IPS-11a (cell line): ENCODE data around the gene UQCC2.

ENCODE experiments used
- H3K4me3 ChIP-seq: one replicate; pipeline ENCODE4 v1.5.1; 2013; ENCODE audit warnings: low read depth, low read length, control low read depth

UQCC2 gene

DNA sequence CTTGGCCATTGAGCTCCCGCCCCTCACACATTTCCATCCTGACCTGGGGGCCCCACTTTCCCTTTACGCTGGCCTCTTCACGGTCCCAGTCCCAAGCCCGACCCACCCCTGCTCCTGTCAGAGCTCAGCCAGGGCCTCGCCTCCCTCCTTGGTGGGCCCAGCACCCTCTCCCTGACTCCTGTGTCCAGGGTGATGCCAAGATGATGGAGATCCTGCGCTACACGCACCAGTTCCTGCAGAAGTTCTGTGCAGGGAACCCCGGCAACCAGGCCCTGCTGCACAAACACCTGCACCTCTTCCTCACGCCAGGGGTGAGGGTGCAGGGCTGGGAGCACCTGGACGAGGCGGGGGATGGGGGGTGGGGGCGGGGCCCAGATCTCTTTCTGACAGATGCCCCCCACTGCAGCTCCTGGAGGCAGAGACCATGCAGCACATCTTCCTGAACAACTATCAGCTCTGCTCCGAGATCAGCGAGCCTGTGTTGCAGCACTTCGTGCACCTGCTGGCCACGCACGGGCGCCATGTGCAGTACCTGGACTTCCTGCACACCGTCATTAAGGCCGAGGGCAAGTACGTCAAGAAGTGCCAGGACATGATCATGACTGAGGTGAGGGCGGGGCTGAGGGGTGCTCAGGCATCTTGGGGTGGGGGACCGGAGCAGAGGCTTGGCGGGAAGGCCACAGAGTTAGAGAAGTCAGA, 33.1 kb downstream of the UQCC2 start:
- no peak overlapping the region for H3K4me3 ChIP-seq

DNA sequence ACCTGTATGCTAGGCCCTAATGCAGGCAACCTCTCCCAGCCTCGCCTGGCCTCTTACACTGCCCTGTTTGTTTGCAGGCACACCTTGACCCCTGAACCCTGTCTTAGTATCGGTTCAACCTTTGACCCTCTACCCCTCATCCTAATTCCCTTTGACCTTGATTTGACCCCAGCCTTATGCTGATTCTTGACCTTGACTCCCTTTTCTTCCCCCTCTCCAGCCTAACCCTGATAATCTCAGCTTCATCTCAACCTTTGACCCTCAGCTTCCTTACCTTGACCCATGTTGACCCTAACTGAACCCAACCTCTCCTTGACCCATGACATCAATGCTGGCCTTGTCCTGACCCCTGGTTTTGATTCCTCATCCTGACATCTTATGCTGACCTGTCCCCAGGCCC, 33.8 kb downstream of the UQCC2 start:
- H3K4me3 ChIP-seq: no peak overlapping the region

DNA sequence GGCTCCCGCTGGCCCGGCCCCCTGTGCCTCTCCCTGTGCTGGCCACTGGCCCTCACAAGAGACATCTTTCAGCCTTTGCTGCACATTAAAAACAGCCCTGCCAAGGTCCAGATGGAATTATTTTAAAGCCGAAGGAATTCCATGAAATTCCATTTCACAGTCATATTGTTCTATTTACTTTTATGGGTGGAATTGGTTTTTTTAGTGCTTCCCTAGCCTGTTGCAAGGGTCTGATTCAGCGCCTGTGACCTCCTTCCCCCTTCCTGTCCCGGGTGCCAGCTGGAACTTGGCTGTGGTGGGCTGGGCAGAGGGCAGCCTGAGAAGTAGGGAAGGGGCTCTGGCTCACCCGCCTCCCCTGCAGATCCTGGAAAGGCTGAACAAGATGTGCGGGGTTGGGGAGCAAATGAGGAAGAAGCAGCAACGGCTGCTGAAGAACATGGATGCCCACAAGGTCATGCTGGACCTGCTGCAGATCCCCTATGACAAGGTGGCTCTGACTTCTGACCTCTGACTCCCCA, 34.3 kb downstream of the UQCC2 start:
- no peak overlapping the region for H3K4me3 ChIP-seq

DNA sequence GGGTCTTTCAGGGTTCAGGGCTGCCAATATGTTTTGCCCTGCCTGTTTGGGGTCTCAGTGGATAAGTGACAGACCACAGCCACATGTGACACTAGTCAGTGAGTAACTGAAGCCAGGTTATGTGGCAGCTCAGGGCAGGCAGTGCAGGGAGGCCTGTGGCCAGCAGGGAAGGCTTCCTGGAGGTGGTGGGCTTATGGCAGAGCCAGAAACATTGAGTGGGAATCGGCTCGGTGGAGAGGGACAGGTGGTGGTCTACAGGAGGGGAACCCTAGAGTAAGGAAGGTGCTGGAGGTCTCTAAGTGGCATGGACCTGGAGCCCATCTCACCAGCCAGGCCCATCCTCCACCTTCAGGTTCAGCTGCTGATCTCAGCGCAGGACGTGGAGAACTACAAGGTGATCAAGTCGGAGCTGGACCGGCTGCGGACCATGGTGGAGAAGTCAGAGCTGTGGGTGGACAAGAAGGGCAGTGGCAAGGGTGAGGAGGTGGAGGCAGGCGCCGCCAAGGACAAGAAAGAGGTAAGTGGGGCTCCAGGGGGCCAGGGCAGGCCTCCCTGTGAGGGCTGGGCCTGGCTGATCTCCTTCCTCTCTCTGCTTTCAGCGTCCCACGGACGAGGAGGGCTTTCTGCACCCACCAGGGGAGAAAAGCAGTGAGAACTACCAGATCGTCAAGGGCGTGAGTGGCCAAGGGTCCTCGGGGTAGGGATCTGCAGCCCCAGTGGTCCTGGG, 34.9 kb downstream of the UQCC2 start:
- H3K4me3 ChIP-seq: no peak overlapping the region

DNA sequence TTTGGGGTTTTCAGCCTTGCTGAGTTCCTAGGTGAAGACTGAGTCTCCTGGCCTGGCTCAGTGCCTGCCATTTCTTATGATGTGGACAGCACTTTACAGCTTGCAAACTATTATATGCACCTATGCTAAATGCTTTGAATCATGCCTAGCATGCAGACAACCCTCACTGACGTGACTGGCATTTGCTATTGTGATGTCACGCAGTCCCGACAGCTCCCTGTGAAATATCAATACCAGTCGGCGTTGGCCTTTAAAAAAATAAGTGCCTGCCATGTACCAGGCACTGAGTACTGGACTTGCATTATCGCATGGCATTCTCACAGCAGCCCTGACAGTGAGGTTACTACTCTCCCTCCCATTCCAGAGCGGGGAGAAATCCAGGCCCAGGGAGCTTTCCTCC, 35.5 kb downstream of the UQCC2 start:
- H3K4me3 ChIP-seq: no peak overlapping the region

DNA sequence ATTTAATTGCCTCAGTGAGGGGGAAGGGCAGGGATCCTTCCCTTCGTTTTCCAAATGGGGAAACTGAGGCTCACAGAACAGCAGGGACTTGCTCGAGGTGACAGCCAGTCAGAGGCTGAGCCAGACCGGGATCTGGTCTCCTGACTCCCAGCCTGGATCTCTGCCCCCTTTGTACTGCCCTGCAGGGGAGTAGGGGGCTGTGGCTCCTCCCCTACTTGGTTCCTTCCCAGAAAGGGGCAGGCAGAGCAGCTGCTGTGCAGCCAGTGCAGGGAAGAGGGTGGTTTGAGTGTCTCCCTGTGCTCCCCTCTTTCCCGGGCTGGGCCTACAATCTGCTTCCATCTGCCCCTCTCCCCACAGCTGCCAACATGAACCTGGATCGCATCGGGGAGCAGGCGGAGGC, 37.6 kb downstream of the UQCC2 start:
- H3K4me3 ChIP-seq: no peak overlapping the region

DNA sequence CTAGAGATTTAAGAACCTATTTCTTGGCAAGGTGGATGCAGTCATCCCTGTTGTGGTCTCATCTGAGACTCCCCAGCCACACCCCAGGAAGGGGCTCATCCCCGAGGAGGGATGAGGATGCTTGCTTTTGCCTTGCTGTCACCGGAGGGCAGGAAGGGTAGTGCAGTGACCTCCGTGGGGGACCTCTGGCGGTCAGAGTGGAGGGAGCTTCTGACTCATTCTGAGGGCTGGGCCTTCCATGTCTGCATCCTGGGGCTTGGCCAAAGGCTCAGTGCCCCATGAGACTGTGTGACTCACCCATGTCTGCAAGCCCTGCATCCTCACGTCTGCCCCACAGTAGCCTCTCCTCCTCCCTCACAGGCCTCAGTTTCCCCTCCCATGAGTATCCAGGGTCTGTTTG, 38.7 kb downstream of the UQCC2 start:
- no peak overlapping the region for H3K4me3 ChIP-seq

DNA sequence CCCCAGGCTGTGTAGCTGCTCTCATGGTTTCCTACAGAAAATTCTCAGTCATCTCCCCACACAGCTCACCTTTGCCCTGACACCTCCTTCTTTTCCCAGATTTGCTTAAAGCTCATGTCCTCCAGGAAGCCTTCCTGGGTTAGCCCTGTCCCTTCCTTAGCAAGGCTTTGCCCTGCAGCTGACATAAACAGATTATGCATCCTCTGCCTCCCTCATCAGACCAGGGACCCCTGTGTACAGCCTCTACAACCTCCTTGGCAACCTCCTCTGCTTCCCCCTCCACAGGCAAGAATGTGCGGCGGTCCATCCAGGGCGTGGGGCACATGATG, 39.8 kb downstream of the UQCC2 start:
- no peak overlapping the region for H3K4me3 ChIP-seq

DNA sequence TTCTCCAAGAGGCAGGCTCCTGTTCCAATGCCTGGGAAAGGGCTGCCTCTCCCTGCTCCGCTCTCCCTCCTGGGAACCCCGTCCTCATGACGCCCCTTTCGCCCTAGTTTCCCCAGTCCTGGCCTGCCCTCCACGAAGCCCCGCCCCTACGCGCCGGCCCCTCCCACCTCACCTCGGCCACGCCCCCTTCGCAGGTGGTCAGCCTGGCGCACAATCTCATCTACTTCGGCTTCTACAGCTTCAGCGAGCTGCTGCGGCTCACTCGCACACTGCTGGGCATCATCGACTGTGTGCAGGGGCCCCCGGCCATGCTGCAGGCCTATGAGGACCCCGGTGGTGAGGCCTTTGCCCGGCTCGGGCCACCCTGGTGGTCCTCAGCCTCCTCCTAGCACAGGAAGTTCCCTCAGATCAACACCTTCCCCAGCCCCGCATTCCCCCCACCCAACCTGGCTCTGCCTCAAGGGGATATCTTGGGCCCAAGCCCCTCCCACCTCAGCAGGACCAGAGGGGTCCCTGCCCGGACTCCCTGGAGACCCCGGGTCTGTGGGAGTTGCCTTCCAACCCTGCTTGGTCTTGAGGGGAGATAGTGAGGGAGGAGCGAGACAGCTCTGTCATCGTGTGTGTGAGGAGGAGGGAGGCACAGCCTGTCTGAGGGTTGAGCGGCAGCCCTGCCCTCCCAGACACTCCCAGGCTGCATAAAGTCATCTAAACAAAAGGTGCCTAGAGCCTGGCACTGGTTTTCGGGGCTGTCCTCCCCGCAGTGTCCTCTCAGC, 40.3 kb downstream of the UQCC2 start:
- no peak overlapping the region for H3K4me3 ChIP-seq

DNA sequence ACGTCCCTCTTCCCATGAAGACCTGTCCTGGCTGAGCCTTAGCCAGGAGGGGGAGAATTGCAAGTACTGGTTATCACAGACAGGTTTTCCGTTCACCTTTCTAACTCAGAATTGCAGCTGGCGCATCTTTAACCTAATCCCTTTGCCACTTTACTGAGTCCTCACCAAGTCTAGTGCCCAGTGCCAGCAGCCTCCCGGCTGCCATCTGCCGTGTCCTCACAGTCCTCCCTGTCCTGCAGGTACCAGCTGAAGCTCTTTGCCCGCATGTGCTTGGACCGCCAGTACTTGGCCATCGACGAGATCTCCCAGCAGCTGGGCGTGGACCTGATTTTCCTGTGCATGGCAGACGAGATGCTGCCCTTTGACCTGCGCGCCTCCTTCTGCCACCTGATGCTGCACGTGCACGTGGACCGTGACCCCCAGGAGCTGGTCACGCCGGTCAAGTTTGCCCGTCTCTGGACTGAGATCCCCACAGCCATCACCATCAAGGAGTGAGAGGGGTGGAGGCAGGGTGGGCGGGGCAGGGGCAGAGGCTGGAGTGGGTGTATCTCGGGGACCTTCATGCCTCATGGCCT, 41.3 kb downstream of the UQCC2 start:
- H3K4me3 ChIP-seq: no peak overlapping the region

DNA sequence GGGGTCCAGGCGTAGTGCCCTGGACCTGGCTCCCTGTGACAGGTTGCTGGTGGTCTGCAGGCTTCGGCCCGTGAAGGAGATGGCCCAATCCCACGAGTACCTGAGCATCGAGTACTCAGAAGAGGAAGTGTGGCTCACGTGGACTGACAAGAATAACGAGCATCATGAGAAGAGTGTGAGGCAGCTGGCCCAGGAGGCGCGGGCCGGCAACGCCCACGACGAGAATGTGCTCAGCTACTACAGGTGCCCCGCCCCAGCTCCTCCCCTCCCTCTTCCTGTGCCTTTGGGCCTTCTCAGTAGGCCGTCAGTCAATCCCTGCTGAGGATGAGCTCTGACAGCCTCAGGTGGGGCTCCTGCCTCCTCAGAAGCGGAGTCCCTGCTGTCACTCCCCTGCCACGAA, 42.6 kb downstream of the UQCC2 start:
- H3K4me3 ChIP-seq: no peak overlapping the region

DNA sequence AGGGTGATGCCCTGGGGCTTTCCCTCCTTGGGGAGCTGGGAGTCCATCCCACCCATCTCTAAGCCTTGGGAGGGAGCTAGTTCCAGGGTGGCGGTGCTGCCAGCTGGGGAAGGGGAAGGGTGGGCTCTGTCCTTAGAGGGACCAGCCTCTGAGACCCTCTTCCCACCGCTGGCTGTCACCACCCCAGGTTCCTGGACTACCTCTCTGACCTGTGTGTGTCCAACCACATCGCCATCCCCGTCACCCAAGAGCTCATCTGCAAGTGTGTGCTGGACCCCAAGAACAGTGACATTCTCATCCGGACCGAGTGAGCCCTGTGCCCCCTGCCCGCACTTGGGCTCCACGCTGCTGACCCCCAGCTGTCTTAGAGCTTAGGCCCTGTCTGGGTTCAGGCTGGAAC, 43.2 kb downstream of the UQCC2 start:
- no peak overlapping the region for H3K4me3 ChIP-seq

DNA sequence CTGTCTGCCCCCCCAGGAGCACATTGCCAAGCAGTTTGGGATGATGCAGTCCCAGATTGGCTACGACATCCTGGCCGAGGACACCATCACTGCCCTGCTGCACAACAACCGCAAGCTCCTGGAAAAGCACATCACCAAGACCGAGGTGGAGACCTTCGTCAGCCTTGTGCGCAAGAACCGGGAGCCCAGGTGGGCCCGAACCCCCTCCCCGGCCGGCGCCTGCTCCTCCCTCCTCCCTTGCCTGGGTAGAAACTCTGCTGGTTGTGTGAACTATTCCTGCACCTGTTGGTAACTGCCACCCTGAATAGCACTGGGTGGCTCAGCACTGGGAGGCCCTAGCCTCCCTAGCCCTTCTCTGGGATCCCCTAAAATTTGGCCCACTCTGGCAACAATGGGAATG, 43.7 kb downstream of the UQCC2 start:
- no peak overlapping the region for H3K4me3 ChIP-seq

DNA sequence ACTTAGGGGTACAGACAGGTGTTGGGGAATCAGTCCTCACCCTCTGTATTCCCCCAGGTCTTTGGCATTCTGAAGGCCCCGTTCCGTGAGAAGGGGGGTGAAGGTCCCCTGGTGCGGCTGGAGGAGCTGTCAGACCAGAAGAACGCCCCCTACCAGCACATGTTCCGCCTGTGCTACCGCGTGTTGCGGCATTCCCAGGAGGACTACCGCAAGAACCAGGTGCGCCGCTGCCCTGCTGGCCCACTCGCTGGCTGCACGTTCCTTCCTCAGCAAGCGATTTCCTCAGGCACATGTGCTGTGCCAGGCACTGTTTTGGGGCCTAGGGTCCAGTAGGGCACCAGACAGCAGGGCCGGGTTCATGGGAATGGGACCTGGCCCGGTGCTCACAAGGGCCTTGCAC, 44.4 kb downstream of the UQCC2 start:
- no peak overlapping the region for H3K4me3 ChIP-seq

DNA sequence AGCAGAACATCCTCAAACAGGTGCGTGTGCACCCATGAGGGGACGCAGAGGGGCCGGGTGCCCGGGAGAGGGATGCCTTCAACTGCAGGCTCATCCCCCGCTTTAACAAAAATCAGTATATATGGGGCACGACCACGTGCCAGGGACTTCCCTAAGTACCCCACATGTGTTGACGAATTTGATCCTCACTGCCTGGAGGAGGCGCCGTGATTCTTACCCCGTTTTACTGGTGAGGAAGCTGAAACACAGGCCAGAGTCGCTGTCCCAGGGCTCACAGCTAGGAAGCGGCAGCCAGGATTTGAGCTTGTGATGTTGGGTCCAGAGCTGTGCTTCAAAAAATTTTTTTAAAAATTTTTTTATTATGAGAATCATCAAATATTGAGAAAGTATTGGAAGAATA, 45.5 kb downstream of the UQCC2 start:
- H3K4me3 ChIP-seq: no peak overlapping the region

DNA sequence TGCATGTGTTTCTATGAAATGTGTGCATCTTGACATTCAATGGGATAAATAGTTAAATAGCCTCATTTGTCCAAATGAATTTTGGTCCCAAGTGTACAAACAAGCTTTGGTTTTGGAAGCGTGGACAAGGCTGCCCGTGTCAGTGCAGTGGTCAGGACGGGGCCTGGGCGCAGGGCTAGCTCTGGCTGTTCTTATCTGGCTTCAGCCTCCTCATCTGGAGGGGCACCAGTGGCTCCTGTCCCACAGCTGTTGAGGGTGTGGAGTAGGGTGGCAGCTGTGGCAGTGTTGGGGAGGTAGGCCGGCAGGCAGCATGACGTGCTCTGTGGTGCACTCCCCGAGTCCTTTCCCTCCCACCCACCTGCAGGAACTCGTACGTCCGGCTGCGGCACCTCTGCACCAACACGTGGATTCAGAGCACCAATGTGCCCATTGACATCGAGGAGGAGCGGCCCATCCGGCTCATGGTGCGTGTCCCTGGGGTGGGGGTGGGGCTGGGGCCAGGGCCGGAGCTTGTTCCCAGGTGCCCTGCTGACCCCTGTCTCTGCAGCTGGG, 46.9 kb downstream of the UQCC2 start:
- no peak overlapping the region for H3K4me3 ChIP-seq

DNA sequence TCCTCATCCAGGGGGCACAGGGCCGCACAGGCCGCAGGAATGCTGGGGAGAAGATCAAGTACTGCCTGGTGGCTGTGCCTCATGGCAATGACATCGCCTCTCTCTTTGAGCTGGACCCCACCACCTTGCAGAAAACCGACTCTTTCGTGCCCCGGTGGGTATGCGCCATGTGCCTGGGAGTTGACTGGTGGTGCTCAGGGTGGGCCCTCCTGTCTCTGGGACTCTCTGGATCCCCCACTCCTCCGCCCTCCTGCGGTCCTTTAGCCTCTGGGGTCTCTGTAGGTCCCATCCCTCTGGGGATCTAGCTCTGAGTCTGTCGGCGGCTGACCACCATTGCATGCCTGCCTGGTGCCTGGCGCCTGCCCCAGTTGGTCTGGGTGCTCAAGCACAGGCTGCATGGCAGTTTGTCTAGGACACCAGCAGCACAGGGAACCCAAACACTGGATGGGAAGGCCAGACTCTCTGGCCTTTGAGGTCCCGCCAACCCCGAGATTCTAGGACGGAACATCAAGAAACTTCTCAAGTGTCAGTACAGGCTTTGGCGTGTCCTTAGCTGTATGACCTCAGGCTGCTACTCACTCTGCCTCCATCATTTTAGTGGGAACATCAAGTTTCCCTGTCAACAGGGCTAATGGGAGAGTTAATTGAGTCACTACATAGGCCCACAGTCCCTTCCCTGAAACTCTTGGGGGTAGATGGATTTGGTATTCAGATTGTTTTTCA, 47.6 kb downstream of the UQCC2 start:
- no peak overlapping the region for H3K4me3 ChIP-seq

DNA sequence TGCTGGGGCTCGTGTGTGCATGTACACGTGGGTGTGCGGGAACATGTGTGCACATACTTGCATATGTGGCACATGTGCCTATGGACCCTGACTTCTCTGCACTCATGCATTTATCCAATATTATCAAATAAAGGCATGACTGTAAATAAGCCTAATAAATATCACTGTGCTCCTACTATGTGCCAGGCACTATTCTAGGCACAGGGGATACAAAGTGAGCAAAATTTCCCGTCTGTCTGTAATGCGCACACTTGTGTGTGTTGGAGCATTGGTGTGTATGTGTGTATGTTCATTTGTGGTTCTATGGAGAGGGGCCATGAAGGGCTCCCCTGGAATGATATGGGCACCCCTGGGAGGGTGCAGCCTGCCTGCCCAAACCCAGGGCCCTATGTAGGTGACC, 48.5 kb downstream of the UQCC2 start:
- no peak overlapping the region for H3K4me3 ChIP-seq

DNA sequence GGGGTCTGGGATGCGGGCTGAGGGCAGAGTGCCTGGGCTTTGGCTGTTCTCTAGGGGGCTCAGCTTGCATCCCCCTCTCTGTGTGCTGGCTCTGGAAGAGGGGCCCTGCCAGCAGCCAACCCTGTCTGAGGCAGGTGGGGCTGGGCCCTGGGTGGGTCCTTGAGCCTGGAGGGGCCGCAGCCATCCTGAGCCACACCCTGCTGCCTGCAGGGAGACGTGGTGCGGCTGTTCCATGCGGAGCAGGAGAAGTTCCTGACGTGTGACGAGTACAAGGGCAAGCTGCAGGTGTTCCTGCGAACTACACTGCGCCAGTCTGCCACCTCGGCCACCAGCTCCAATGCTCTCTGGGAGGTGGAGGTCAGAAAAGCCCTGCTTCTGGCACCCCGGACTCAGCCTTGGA, 49.2 kb downstream of the UQCC2 start:
- no peak overlapping the region for H3K4me3 ChIP-seq

DNA sequence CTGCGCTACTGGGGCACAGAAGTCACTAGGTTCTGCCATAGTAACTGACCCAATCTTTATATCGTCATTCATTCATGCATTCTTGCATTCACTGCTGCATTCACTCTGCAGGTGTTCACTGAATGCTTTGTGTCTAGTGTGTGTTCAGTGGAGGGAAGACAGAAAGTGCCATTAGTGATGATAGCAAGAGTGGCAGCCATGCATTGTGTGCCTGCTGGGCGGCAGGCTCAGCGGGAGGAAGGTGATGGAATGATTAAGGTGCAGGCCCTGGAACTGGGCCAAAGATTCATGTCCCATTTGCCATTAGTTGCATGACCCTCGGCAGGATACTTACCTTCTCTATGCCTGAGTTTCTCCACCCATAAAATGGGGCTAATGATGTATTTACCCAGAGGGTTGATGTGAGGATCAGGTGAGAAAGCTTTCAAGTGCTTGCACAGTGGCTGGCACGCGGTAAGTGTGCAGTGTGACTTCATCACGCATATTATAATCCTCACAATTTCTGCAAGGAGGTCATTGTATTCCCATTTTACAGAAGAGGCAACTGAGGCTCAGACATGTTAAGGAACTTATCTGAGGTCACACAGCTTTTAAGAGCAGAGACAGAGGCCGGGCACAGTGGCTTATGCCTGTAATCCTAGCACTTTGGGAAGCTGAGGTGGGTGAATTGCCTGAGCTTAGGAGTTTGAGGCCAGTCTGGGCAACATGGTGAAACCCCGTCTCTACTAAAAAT, 50.2 kb downstream of the UQCC2 start:
- no peak overlapping the region for H3K4me3 ChIP-seq
